GM19025 (cell line): ENCODE results near the gene SLC36A3.
"Not testable (repeated sequence)": the region's sequence is repeated elsewhere in the genome, so short reads cannot be mapped to it uniquely, and the experiment has no call there.

Source experiments
- ATAC-seq: cut with Tn5 transposase; IDR thresholded peaks from one replicate; pipeline ENCODE4 v1.9.1; 2021; ENCODE audit warnings: mild to moderate bottlenecking, low read depth, moderate library complexity; ENCODE audit not compliant: unreplicated experiment

The SLC36A3 gene

GRCh38 chr5:151243127-151243526, 60.4 kb downstream of the SLC36A3 start:
- no peak for ATAC-seq

- ATAC-seq, result no peak
Observed at GRCh38 chr5:151240924-151241635, 62.5 kb downstream of the SLC36A3 start.

GRCh38 chr5:151240268-151240835, 63.2 kb downstream of the SLC36A3 start:
- not testable (repeated sequence) for ATAC-seq

- no peak for ATAC-seq
Observed at GRCh38 chr5:151239237-151239861, 64.2 kb downstream of the SLC36A3 start.

- peak; percentile 38 for ATAC-seq
Observed at GRCh38 chr5:151238303-151238741, 65.2 kb downstream of the SLC36A3 start.

GRCh38 chr5:151237685-151238084, 65.9 kb downstream of the SLC36A3 start:
- ATAC-seq, result no peak

GRCh38 chr5:151236888-151237287, 66.7 kb downstream of the SLC36A3 start:
- ATAC-seq, result no peak

- not testable (repeated sequence) for ATAC-seq
Observed at GRCh38 chr5:151235239-151235571, 68.4 kb downstream of the SLC36A3 start.

GRCh38 chr5:151234476-151235238, 68.9 kb downstream of the SLC36A3 start:
- ATAC-seq, result peak; percentile 65

GRCh38 chr5:151233616-151234085, 69.9 kb downstream of the SLC36A3 start:
- ATAC-seq, result peak; percentile 42

- no peak for ATAC-seq
Observed at GRCh38 chr5:151231359-151231758, 72.2 kb downstream of the SLC36A3 start.

- ATAC-seq, result no peak
Observed at GRCh38 chr5:151230048-151230680, 73.4 kb downstream of the SLC36A3 start.

GRCh38 chr5:151228986-151229385, 74.6 kb downstream of the SLC36A3 start:
- no peak for ATAC-seq

- no peak for ATAC-seq
Observed at GRCh38 chr5:151227918-151228447, 75.6 kb downstream of the SLC36A3 start.
